Fibroblast of the aortic adventitia (primary cell): ENCODE data around the gene ELOB. TPM values are rescaled to one million over a fixed set of nuclear protein-coding genes. Genes with fewer than 3 reads are reported as not detected.

ENCODE experiments used
- DNase-seq: peaks from one replicate; pipeline ENCODE4 v3.0.0-alpha.2; 2010; ENCODE audit warnings: low read depth
- H3K4me3 ChIP-seq: 2 replicates; pipeline ENCODE4 v1.5.1; 2011; ENCODE audit warnings: low read depth, mild to moderate bottlenecking, control low read depth, low read length, moderate library complexity
- total RNA-seq: library from RNA; depleted of rRNA; stranded (reverse); fragments of >200 nt; gene quantifications from 2 replicates; pipeline ENCODE4 v1.2.3, GENCODE V29; 2012; ENCODE audit warnings: low replicate concordance
- TF ChIP-seq, protein P1 (sequence below): IDR thresholded peaks from 2 replicates; pipeline ENCODE4 v1.5.1; 2011; ENCODE audit warnings: mild to moderate bottlenecking, low read length, control low read depth, inconsistent platforms; ENCODE audit not compliant: insufficient read depth

Gene ELOB
- total RNA-seq, 1 donor: 316 TPM

DNA sequence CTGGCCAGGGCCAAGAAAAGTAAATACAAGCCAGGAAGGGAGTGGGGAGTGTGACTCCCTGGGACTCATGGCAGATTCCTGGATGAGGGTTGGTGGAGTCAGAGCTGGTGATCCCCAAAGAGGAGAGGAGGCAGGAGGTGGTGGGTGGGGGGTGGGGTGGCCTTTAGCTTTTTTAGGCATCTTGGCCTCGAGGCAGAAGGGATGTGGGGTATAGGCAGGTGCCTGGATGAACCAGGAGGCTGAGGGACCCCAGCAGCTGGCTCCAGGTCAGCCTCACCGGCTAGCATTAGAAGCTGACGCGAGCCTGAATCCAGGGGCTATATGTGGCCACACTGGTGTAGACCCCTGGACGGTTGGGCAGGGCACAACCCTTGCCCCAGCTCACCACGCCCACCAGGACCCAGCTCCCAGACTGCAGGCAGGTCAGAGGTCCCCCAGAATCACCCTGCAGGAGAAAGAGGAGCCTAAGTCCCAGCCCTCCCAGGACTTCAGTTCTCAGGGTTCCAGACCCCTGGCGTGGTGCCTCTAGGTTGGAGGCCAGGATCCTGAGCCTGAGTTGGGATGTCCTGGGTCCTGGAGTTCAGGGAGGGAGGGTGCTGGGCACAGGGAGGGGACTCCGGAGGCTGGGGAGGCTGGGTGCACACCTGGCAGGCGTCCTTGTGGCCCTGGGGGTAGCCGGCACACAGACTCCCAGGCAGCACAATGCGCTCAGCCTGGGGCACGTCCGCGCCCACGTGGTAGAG is 7.4 kb upstream of the ELOB start:
- no peak overlapping the region for H3K4me3 ChIP-seq
- TF ChIP-seq, protein P1, sequence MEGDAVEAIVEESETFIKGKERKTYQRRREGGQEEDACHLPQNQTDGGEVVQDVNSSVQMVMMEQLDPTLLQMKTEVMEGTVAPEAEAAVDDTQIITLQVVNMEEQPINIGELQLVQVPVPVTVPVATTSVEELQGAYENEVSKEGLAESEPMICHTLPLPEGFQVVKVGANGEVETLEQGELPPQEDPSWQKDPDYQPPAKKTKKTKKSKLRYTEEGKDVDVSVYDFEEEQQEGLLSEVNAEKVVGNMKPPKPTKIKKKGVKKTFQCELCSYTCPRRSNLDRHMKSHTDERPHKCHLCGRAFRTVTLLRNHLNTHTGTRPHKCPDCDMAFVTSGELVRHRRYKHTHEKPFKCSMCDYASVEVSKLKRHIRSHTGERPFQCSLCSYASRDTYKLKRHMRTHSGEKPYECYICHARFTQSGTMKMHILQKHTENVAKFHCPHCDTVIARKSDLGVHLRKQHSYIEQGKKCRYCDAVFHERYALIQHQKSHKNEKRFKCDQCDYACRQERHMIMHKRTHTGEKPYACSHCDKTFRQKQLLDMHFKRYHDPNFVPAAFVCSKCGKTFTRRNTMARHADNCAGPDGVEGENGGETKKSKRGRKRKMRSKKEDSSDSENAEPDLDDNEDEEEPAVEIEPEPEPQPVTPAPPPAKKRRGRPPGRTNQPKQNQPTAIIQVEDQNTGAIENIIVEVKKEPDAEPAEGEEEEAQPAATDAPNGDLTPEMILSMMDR: no peak
- DNase-seq: no peak

GRCh38 chr16:2783581-2784357 is 6.7 kb upstream of the ELOB start:
- TF ChIP-seq, protein P1: no peak
- DNase-seq: no peak
- H3K4me3 ChIP-seq: no peak overlapping the region

DNA sequence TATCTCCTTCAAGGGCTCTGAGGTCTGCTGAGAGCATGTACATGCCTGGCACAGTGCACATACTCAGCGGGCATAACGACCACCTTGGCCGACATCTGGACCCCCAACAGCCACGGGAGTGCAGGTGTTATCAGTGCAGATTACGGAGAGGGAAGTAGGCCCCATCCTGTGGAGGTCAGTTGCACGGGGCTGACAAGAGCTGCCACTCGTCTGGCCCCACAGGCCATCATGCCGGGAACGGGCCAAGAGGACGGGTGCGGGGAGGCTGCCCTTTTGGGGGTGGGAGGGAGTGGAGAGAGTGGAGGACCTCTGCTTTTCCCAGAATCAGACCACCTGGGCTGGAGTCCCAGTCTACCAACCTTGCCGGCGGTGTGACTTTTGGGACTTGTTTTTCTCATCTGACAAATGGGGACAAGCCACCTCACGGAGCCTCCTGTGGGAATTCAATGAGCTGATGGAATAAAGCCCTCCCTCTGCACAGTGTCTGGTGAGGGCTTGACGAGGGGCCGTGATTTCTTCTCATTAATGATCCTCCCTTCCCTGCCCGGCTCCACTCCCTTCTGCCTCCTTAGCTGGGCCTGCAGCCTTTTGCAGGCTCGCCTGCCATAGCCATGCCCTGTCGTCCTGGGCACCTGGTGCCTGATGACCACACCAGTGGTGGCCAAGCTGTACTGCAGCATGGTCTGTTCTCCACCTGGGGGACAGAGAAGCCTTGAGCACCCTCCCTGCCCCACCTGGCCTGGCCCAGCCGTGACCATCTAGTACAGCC is 5.7 kb upstream of the ELOB start:
- no peak for DNase-seq
- TF ChIP-seq, protein P1: no peak
- no peak overlapping the region for H3K4me3 ChIP-seq

DNA sequence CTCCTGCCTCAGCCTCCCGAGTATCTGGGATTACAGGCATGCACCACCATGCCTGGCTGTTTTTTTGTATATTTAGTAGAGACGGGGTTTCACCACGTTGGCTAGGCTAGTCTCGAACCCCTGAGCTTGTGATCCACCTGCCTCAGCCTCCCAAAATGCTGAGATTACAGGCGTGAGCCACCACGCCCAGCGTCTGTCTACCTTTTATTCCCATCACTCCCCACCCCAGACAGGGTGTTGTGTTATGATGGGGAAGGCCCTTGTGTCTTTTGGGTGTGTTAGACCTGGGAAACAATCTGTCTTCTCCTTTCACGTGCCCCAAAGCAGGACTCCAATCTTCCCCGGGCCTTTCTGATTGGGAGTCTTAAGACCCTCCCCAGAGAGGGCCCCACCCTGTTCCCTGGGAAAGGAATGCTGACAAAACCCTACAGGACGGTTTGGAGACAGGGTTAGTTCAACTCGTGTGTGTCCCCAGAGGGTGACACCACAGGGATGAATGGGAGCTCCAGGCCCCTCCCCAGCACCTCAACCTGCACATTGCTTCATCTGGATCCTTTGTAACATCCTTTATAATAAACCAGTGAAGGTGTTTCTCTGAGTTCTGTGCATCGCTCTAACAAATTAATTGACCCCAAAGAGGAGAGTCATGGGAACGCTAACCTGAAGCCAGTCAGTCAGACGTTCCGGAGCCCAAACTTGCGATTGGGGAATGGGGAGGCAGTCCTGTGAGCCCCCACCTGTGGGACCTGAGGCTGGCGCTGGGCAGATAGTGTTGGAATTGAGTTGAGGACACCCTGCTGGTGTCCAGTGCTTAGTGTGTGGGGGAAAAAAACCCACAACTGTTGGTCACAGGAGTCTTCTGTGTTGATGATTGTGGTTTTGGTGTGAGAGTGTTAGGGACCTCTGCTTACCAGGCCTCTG is 3.2 kb upstream of the ELOB start:
- DNase-seq: no peak
- no peak overlapping the region for H3K4me3 ChIP-seq
- TF ChIP-seq, protein P1: no peak

DNA sequence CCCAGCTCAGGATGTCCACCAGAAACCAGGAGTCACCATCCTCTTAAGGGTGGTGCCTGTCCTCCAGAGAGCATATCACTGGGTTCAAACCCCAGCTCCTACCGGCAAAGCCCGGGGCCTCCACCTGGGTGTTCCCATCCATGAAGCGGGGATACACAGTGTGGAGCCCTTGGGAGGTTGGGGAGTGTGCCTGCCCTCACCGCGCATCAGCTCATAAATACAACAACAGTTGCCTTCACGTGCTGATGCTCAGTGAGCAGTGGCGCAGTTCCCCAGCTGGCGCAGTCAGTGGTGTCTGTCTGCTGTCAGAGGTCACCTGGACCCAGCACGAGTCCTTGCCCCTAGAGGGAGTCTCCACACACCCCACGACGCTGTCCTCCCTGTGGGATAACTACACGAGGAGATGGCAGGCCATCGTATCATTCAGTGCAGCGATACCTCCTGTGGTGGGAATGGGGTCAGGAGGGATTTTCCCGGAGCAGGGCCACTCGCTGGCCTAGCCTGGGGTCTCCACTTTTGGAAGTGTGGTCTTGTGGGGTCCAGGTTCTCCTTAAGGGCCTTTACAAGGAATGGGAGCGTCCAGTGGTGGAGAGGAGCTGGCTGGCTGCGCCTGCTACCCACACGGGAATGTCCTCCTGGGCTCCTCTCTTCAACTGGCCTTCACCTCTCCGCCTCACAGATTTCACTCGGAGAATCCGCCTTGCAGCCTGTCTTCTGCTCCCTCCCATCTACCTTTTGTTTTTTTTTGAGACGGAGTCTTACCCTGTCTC is 2.3 kb upstream of the ELOB start:
- TF ChIP-seq, protein P1: no peak
- no peak overlapping the region for H3K4me3 ChIP-seq
- no peak for DNase-seq
